H1 (cell line): ENCODE results near the gene DHX36. TPM values are rescaled to one million over a fixed set of nuclear protein-coding genes. Genes with fewer than 3 reads are reported as not detected.

Experiments used
- CTCF ChIA-PET: fragments of 300-600 bp; sonication (Branson Sonifier 250); formaldehyde crosslinking; loops from one replicate; lab custom pipeline; 2021; ENCODE audit not compliant: partially characterized antibody; lab: Charles Lee
- POLR2A ChIA-PET: fragments of 300-600 bp; sonication (Branson Sonifier 250); formaldehyde crosslinking; loops from one replicate; lab custom pipeline; 2021; ENCODE audit warnings: inconsistent platforms; ENCODE audit not compliant: partially characterized antibody; lab: Charles Lee
- DNase-seq, 2 experiments: peaks; one replicate each; pipeline versions ENCODE4 v3.0.0 to v3.0.0-alpha.2; 2010 to 2022; ENCODE audit warnings: low spot score in 2 of 2, low read depth in 1 of 2, mixed read lengths in 1 of 2
- FAIRE-seq: peaks from 2 replicates; lab custom pipeline; 2011; peaks lifted over from hg19 to GRCh38; lab: Jason Lieb, UNC
- H2AFZ ChIP-seq: 2 replicates; pipeline ENCODE4 v1.8.1; 2012; ENCODE audit warnings: low read length, inconsistent platforms
- H2AK5ac ChIP-seq: 2 replicates; pipeline ENCODE4 v1.6.1; 2013; ENCODE audit warnings: low read depth, low read length
- H2BK120ac ChIP-seq: replicated peaks from 2 replicates; pipeline ENCODE3; 2013; ENCODE audit warnings: low read depth, low read length, inconsistent platforms
- H2BK12ac ChIP-seq: 2 replicates; pipeline ENCODE4 v1.6.1; 2013; ENCODE audit warnings: low read depth, low read length
- H2BK15ac ChIP-seq: 2 replicates; pipeline ENCODE4 v1.6.1; 2013; ENCODE audit warnings: low read length
- H2BK20ac ChIP-seq: 2 replicates; pipeline ENCODE4 v1.6.1; 2013; ENCODE audit warnings: low read length
- H2BK5ac ChIP-seq: 2 replicates; pipeline ENCODE4 v1.6.1; 2013; ENCODE audit warnings: low read depth, low read length
- H3K14ac ChIP-seq: 2 replicates; pipeline ENCODE4 v1.6.1; 2013; ENCODE audit warnings: inconsistent platforms; ENCODE audit not compliant: insufficient read length
- H3K18ac ChIP-seq: 2 replicates; pipeline ENCODE4 v1.6.1; 2013; ENCODE audit warnings: low read length; ENCODE audit errors: extremely low read depth
- H3K23ac ChIP-seq: 2 replicates; pipeline ENCODE4 v1.6.1; 2013; ENCODE audit warnings: inconsistent platforms; ENCODE audit not compliant: insufficient read length
- H3K23me2 ChIP-seq: 2 replicates; pipeline ENCODE4 v1.6.1; 2013; ENCODE audit warnings: low read depth, low read length
- H3K27ac ChIP-seq: 2 replicates; pipeline ENCODE4 v1.6.1; 2011; ENCODE audit warnings: low read depth, low read length, inconsistent platforms
- H3K27me3 ChIP-seq, 4 experiments: replicated peaks in 1 of 4; 1 replicate in 1 of 4; 2 replicates in 3 of 4; pipeline versions ENCODE4 v1.6.1 to v1.8.1; 2011 to 2013; ENCODE audit warnings: low read length in 3 of 4, mild to moderate bottlenecking in 3 of 4, inconsistent platforms in 2 of 4, mixed read lengths in 2 of 4, moderate library complexity in 1 of 4; ENCODE audit not compliant: control insufficient read depth in 3 of 4, insufficient read depth in 3 of 4; ENCODE audit errors: extremely low read depth in 1 of 4
- H3K36me3 ChIP-seq, 4 experiments: 2 replicates each; pipeline versions ENCODE4 v1.6.1 to v1.8.1; 2011 to 2013; ENCODE audit warnings: mild to moderate bottlenecking in 4 of 4, low read length in 3 of 4, moderate library complexity in 2 of 4, control low read depth in 1 of 4, inconsistent platforms in 1 of 4; ENCODE audit not compliant: insufficient read depth in 4 of 4, control insufficient read depth in 2 of 4
- H3K4ac ChIP-seq: replicated peaks from 2 replicates; pipeline ENCODE3; 2013; ENCODE audit warnings: low read length, low read depth, mixed read lengths, inconsistent platforms; ENCODE audit not compliant: insufficient read length
- H3K4me1 ChIP-seq, 4 experiments: replicated peaks in 1 of 4; 1 replicate in 1 of 4; 2 replicates in 3 of 4; pipeline versions ENCODE4 v1.6.1 to v1.8.1; 2011 to 2013; ENCODE audit warnings: low read length in 3 of 4, inconsistent platforms in 2 of 4, mixed read lengths in 1 of 4; ENCODE audit not compliant: insufficient read depth in 4 of 4, control insufficient read depth in 3 of 4
- H3K4me2 ChIP-seq, 2 experiments: 2 replicates each; pipeline versions ENCODE4 v1.6.1 to v1.8.1; 2011 to 2013; ENCODE audit warnings: low read depth in 2 of 2, low read length in 2 of 2, control low read depth in 1 of 2, inconsistent platforms in 1 of 2, mild to moderate bottlenecking in 1 of 2; ENCODE audit not compliant: insufficient read depth in 1 of 2
- H3K4me3 ChIP-seq, 4 experiments: fragments of 200-600, 300-600 bp in 1 of 4; sonication (generic), shearing (Covaris generic), sonication (Bioruptor Twin) in 1 of 4; 2 replicates each; pipeline versions ENCODE4 v1.5.1 to v1.8.1; 2011 to 2016; ENCODE audit warnings: low read length in 4 of 4, low read depth in 3 of 4, control low read depth in 2 of 4, inconsistent platforms in 2 of 4, mild to moderate bottlenecking in 2 of 4, mixed read lengths in 1 of 4, moderate library complexity in 1 of 4; ENCODE audit not compliant: insufficient read depth in 2 of 4; ENCODE audit errors: extremely low read depth in 1 of 4
- H3K56ac ChIP-seq: replicated peaks from 2 replicates; pipeline ENCODE3; 2013; ENCODE audit warnings: low read depth, mild to moderate bottlenecking, mixed read lengths, low read length, inconsistent platforms; ENCODE audit not compliant: insufficient read length
- H3K79me1 ChIP-seq: 2 replicates; pipeline ENCODE4 v1.6.1; 2013; ENCODE audit warnings: low read depth, low read length, control low read depth
- H3K79me2 ChIP-seq, 2 experiments: 2 replicates each; pipeline versions ENCODE4 v1.6.1 to v1.8.1; 2012 to 2013; ENCODE audit warnings: low read length in 2 of 2, mild to moderate bottlenecking in 2 of 2, inconsistent platforms in 1 of 2; ENCODE audit not compliant: insufficient read depth in 2 of 2, control insufficient read depth in 1 of 2
- H3K9ac ChIP-seq, 4 experiments: replicated peaks in 1 of 4; 1 replicate in 1 of 4; 2 replicates in 3 of 4; pipeline versions ENCODE4 v1.6.1 to v1.8.1; 2011 to 2013; ENCODE audit warnings: low read depth in 3 of 4, low read length in 3 of 4, control low read depth in 2 of 4, mild to moderate bottlenecking in 2 of 4, moderate library complexity in 2 of 4, inconsistent platforms in 1 of 4; ENCODE audit errors: extremely low read depth in 1 of 4
- H3K9me3 ChIP-seq, 2 experiments: 2 replicates each; pipeline versions ENCODE4 v1.6.1 to v1.8.1; 2012 to 2013; ENCODE audit warnings: mild to moderate bottlenecking in 2 of 2, moderate library complexity in 2 of 2, control low read depth in 1 of 2, inconsistent platforms in 1 of 2, low read depth in 1 of 2, low read length in 1 of 2, mixed read lengths in 1 of 2; ENCODE audit not compliant: insufficient read depth in 2 of 2
- H4K20me1 ChIP-seq, 2 experiments: replicated peaks in 1 of 2; 2 replicates each; pipeline versions ENCODE3 to v1.8.1; 2011 to 2013; ENCODE audit warnings: inconsistent platforms in 2 of 2, low read length in 2 of 2, mild to moderate bottlenecking in 1 of 2; ENCODE audit not compliant: insufficient read depth in 2 of 2, control insufficient read depth in 1 of 2
- H4K5ac ChIP-seq: 2 replicates; pipeline ENCODE4 v1.6.1; 2013; ENCODE audit warnings: low read length, low read depth, mixed read lengths, inconsistent platforms; ENCODE audit not compliant: insufficient read length
- H4K8ac ChIP-seq: 2 replicates; pipeline ENCODE4 v1.8.0; 2013; ENCODE audit warnings: mild to moderate bottlenecking, moderate library complexity, low read length, inconsistent platforms; ENCODE audit not compliant: insufficient read depth; ENCODE audit errors: extremely low read depth
- H4K91ac ChIP-seq: replicated peaks from 2 replicates; pipeline ENCODE3; 2013; ENCODE audit warnings: low read length, mixed read lengths, inconsistent platforms; ENCODE audit not compliant: insufficient read length
- ATF3 ChIP-seq: IDR thresholded peaks from 2 replicates; pipeline ENCODE4 v1.6.1; 2011; ENCODE audit warnings: low read depth, mild to moderate bottlenecking, low read length; ENCODE audit not compliant: insufficient read depth
- BRCA1 ChIP-seq: IDR thresholded peaks from 2 replicates; pipeline ENCODE4 v1.6.1; 2012; ENCODE audit warnings: low read depth, low read length, improper control_type of control experiment
- CHD1 ChIP-seq: IDR thresholded peaks from 2 replicates; pipeline ENCODE4 v1.6.1; 2012; ENCODE audit warnings: low read depth, low read length, improper control_type of control experiment
- CTBP2 ChIP-seq: IDR thresholded peaks from 2 replicates; pipeline ENCODE4 v1.7.0; 2011; ENCODE audit warnings: borderline replicate concordance, mild to moderate bottlenecking, moderate library complexity, mixed read lengths, low read length; ENCODE audit not compliant: insufficient read depth, insufficient read length
- HDAC6 ChIP-seq: IDR thresholded peaks from one replicate; pipeline ENCODE4 v1.7.1; 2012; ENCODE audit warnings: low read depth, mild to moderate bottlenecking, inconsistent platforms, low read length, moderate library complexity
- POLR2AphosphoS5 ChIP-seq: IDR thresholded peaks from 2 replicates; pipeline ENCODE4 v1.6.1; 2011; ENCODE audit warnings: low read depth, low read length
- RXRA ChIP-seq: IDR thresholded peaks from 2 replicates; pipeline ENCODE4 v1.6.1; 2011; ENCODE audit warnings: low read depth, mild to moderate bottlenecking, low read length, moderate library complexity; ENCODE audit not compliant: insufficient read depth
- SIN3A ChIP-seq, 2 experiments: IDR thresholded peaks in 1 of 2; conservative IDR thresholded peaks in 1 of 2; 2 replicates each; pipeline ENCODE4 v1.6.1; 2011 to 2012; ENCODE audit warnings: low read length in 2 of 2, improper control_type of control experiment in 1 of 2, low read depth in 1 of 2, mild to moderate bottlenecking in 1 of 2
- SP1 ChIP-seq: IDR thresholded peaks from 2 replicates; pipeline ENCODE4 v1.6.1; 2011; ENCODE audit warnings: low read depth, low read length
- TAF1 ChIP-seq: IDR thresholded peaks from 2 replicates; pipeline ENCODE4 v1.6.1; 2011; ENCODE audit warnings: mild to moderate bottlenecking, low read depth, low read length
- TAF7 ChIP-seq: optimal IDR thresholded peaks from 2 replicates; pipeline ENCODE3; 2011; ENCODE audit warnings: low read depth, mild to moderate bottlenecking, inconsistent platforms, low read length, moderate library complexity, borderline replicate concordance
- TCF12 ChIP-seq: IDR thresholded peaks from 2 replicates; pipeline ENCODE4 v1.6.1; 2011; ENCODE audit warnings: low read depth, mild to moderate bottlenecking, low read length
- TEAD4 ChIP-seq: IDR thresholded peaks from 2 replicates; pipeline ENCODE4 v1.6.1; 2012; ENCODE audit warnings: low read depth, low read length, inconsistent platforms, mixed read lengths
- WGBS, 2 experiments: shearing (Covaris generic) in 1 of 2; methylation state at CpG; one replicate each; pipeline versions ENCODE4 v1.1.6 to v1.1.7; 2013 to 2015; ENCODE audit warnings: low lambda C conversion rate in 2 of 2, mixed read lengths in 2 of 2, inconsistent platforms in 1 of 2, low coverage in 1 of 2, missing lambda C conversion rate in 1 of 2; ENCODE audit not compliant: insufficient replicate concordance in 2 of 2, insufficient coverage in 1 of 2, insufficient read length in 1 of 2; ENCODE audit errors: extremely low coverage in 1 of 2, missing lambda C conversion rate in 1 of 2; 5-methylcytosine and 5-hydroxymethylcytosine counted together
- polyA plus RNA-seq, 7 experiments: library from polyadenylated mRNA; depleted of rRNA in 3 of 7; stranded (reverse) in 5 of 7; unstranded in 2 of 7; fragments of >200 nt in 5 of 7; fragments of 200-250 nt in 2 of 7; gene quantifications; 1 replicate in 5 of 7; 2 replicates in 1 of 7; 4 replicates in 1 of 7; pipeline versions ENCODE4 v1.2.1 to v1.2.3, GENCODE V29; 2011 to 2013; ENCODE audit warnings: missing spikeins in 2 of 7, mixed read lengths in 2 of 7
- total RNA-seq: library from RNA; stranded (reverse); fragmentation: NEBNext Ultra II Directional; extraction: Animal tissue kit (Norgen Biotek cat#: 25700); gene quantifications from 2 replicates; pipeline ENCODE4 v1.2.1, GENCODE V29; 2021

Gene DHX36
- total and polyA plus RNA-seq, 2 of the 8 experiments (the other 6 are each of a cell fraction or from before 2014, with no cell fraction given): 44.9 to 131 TPM

GRCh38 chr3:154235330-154235729 lies 89.0 kb downstream of the DHX36 start:
- 94% methylated on average over 1 of the region's 1 CpG; no CpG with 5 or more reads in 1 of the 2 experiments for WGBS, 2 experiments
- H2BK12ac ChIP-seq: no peak overlapping the region
- CTCF ChIA-PET: no interaction called here
- H3K36me3 ChIP-seq: no peaks in the 10 kb centered on the region
- DNase-seq: no peak
- H4K5ac ChIP-seq: no peak overlapping the region
- H2AFZ ChIP-seq: no peak overlapping the region
- H3K27me3 ChIP-seq: no peaks in the 10 kb centered on the region
- POLR2A ChIA-PET: no interaction called here
- no peaks in the 10 kb centered on the region for H4K20me1 ChIP-seq
- H2AK5ac ChIP-seq: no peak overlapping the region
- no peak overlapping the region for H2BK20ac ChIP-seq
- no peak overlapping the region for H4K91ac ChIP-seq
- no peaks in the 10 kb centered on the region; the same call in 1 of the 2 replicates for H3K23me2 ChIP-seq
- no peak overlapping the region for H3K4me3 ChIP-seq
- H3K14ac ChIP-seq: no peak overlapping the region
- no peak overlapping the region for H3K56ac ChIP-seq
- FAIRE-seq: no peak
- no peak overlapping the region for H3K4ac ChIP-seq
- H3K4me2 ChIP-seq: no peak overlapping the region
- no peaks in the 10 kb centered on the region for H3K9me3 ChIP-seq
- no peaks in the 10 kb centered on the region for H3K79me2 ChIP-seq
- no peak overlapping the region for H2BK5ac ChIP-seq
- no peaks in the 10 kb centered on the region for H3K4me1 ChIP-seq
- H3K23ac ChIP-seq: no peak overlapping the region
- no peak overlapping the region for H3K9ac ChIP-seq
- no peak overlapping the region for H3K27ac ChIP-seq
- no peak overlapping the region for H2BK15ac ChIP-seq
- TF ChIP-seq SP1 (no peak), ATF3 (no peak), BRCA1 (no peak), TAF1 (no peak), RXRA (no peak), TAF7 (no peak), TEAD4 (no peak), CHD1 (no peak), TCF12 (no peak), POLR2AphosphoS5 (no peak), SIN3A (conservative IDR thresholded peaks at IDR 0.05 in 1 of 2, IDR thresholded peaks at IDR 0.05 in 1 of 2; ENCODE audit: low read depth in 1 of 2, low read length in 2 of 2) (no peak), CTBP2 (no peak), HDAC6 (no peak)
- no peak overlapping the region for H2BK120ac ChIP-seq
- H3K18ac ChIP-seq: no peak overlapping the region
- no peaks in the 10 kb centered on the region for H3K79me1 ChIP-seq
- H4K8ac ChIP-seq: no peak overlapping the region
